GM23338 (cell line): ENCODE data around the gene GNG12. TPM values are rescaled to one million over a fixed set of nuclear protein-coding genes. Genes with fewer than 3 reads are reported as not detected.

ENCODE experiments used
- ATAC-seq: fragments of 200-7000 bp; cut with Tn5 transposase; 3 replicates; pipeline ENCODE4 v1.9.1; 2020
- DNase-seq: peaks from one replicate; pipeline ENCODE4 v3.0.0-alpha.2; 2015; ENCODE audit warnings: low spot score
- H2AFZ ChIP-seq: fragments of 200-600 bp; sonication (generic); 2 replicates; pipeline ENCODE4 v1.8.0; 2016; ENCODE audit warnings: antibody characterized with exemption, mild to moderate bottlenecking, moderate library complexity
- H3F3A ChIP-seq: fragments of 200-600 bp; sonication (generic); replicated peaks from 2 replicates; pipeline ENCODE4 v1.8.0; 2017; ENCODE audit warnings: antibody characterized with exemption, mixed run types, low read depth
- H3K27ac ChIP-seq: fragments of 200-600 bp; sonication (generic); 2 replicates; pipeline ENCODE4 v1.6.1; 2016; ENCODE audit warnings: low read depth
- H3K27me3 ChIP-seq: fragments of 200-600 bp; sonication (generic); 2 replicates; pipeline ENCODE4 v1.8.0; 2016; ENCODE audit warnings: mild to moderate bottlenecking, mixed run types, moderate library complexity; ENCODE audit not compliant: insufficient read depth
- H3K36me3 ChIP-seq: fragments of 200-600 bp; sonication (generic); 2 replicates; pipeline ENCODE4 v1.8.0; 2016; ENCODE audit warnings: mild to moderate bottlenecking; ENCODE audit not compliant: insufficient read depth
- H3K4me1 ChIP-seq: fragments of 200-600 bp; sonication (generic); 2 replicates; pipeline ENCODE4 v1.8.0; 2016; ENCODE audit warnings: mild to moderate bottlenecking, moderate library complexity; ENCODE audit not compliant: insufficient read depth
- H3K4me2 ChIP-seq: fragments of 200-600 bp; sonication (generic); 2 replicates; pipeline ENCODE4 v1.7.1; 2017; ENCODE audit warnings: mixed run types
- H3K4me3 ChIP-seq: fragments of 200-600 bp; sonication (generic); 2 replicates; pipeline ENCODE4 v1.6.1; 2016; ENCODE audit warnings: mixed run types
- H3K79me2 ChIP-seq: fragments of 200-600 bp; sonication (generic); replicated peaks from 2 replicates; pipeline ENCODE4 v1.8.0; 2017; ENCODE audit warnings: mild to moderate bottlenecking; ENCODE audit not compliant: insufficient read depth
- H3K9me2 ChIP-seq: fragments of 200-600 bp; sonication (generic); 2 replicates; pipeline ENCODE4 v1.8.0; 2017; ENCODE audit not compliant: insufficient read depth
- H4K20me1 ChIP-seq: fragments of 200-600 bp; sonication (generic); replicated peaks from 2 replicates; pipeline ENCODE4 v1.8.0; 2017; ENCODE audit warnings: mild to moderate bottlenecking; ENCODE audit not compliant: insufficient read depth
- H3K27ac Mint-ChIP-seq: 2 replicates; pipeline ENCODE4 v1.8.0; 2020; ENCODE audit warnings: inconsistent platforms, mild to moderate bottlenecking, moderate library complexity, mixed read lengths
- H3K27me3 Mint-ChIP-seq: 3 replicates; pipeline ENCODE4 v1.8.0; 2022; ENCODE audit warnings: low read depth, mild to moderate bottlenecking, moderate library complexity, mixed read lengths, inconsistent platforms; ENCODE audit not compliant: insufficient read depth, poor library complexity
- H3K36me3 Mint-ChIP-seq: 3 replicates; pipeline ENCODE4 v1.8.0; 2021; ENCODE audit warnings: low read depth, mild to moderate bottlenecking, inconsistent platforms, moderate library complexity, mixed read lengths
- H3K4me1 Mint-ChIP-seq: 3 replicates; pipeline ENCODE4 v1.8.0; 2020; ENCODE audit warnings: mild to moderate bottlenecking, inconsistent platforms, mixed read lengths
- H3K4me3 Mint-ChIP-seq: 3 replicates; pipeline ENCODE4 v1.8.0; 2021; ENCODE audit warnings: moderate library complexity, mild to moderate bottlenecking, inconsistent platforms, mixed read lengths
- H3K9me3 Mint-ChIP-seq: 3 replicates; pipeline ENCODE4 v1.8.0; 2020; ENCODE audit warnings: moderate library complexity, mild to moderate bottlenecking, inconsistent platforms, mixed read lengths
- CREB1 ChIP-seq: fragments of 250-450 bp; sonication (Bioruptor Pico); IDR thresholded peaks from 2 replicates; pipeline ENCODE4 v1.5.0; 2020; ENCODE audit warnings: low read depth, mild to moderate bottlenecking, moderate library complexity
- CTCF ChIP-seq, 2 experiments: fragments of 200-600 bp in 1 of 2; sonication (generic) in 1 of 2; conservative IDR thresholded peaks; 2 replicates each; pipeline versions ENCODE4 v1.5.1 to v1.6.1; 2016 to 2017; ENCODE audit warnings: antibody characterized with exemption in 2 of 2, low read depth in 2 of 2, mild to moderate bottlenecking in 2 of 2, moderate library complexity in 1 of 2
- ETS1 ChIP-seq: IDR thresholded peaks from 2 replicates; pipeline ENCODE4 v1.6.1; 2016; ENCODE audit warnings: antibody characterized with exemption
- EZH2 ChIP-seq: fragments of 200-600 bp; sonication (generic); IDR thresholded peaks from one replicate; pipeline ENCODE4 v1.8.0; 2017; ENCODE audit warnings: antibody characterized with exemption, mild to moderate bottlenecking, low read depth; ENCODE audit not compliant: unreplicated experiment
- EZH2phosphoT487 ChIP-seq: fragments of 200-600 bp; sonication (generic); IDR thresholded peaks from one replicate; pipeline ENCODE4 v1.8.1; 2018; ENCODE audit warnings: antibody characterized with exemption; ENCODE audit not compliant: unreplicated experiment
- JUNB ChIP-seq: IDR thresholded peaks from one replicate; pipeline ENCODE4 v1.6.1; 2016; ENCODE audit warnings: antibody characterized with exemption; ENCODE audit not compliant: unreplicated experiment
- NANOG ChIP-seq: IDR thresholded peaks from 2 replicates; pipeline ENCODE4 v1.6.1; 2016; ENCODE audit warnings: antibody characterized with exemption, borderline replicate concordance
- POLR2AphosphoS5 ChIP-seq: IDR thresholded peaks from 2 replicates; pipeline ENCODE4 v1.6.1; 2016; ENCODE audit warnings: antibody characterized with exemption, low read depth
- REST ChIP-seq: IDR thresholded peaks from one replicate; pipeline ENCODE4 v1.6.1; 2018; ENCODE audit warnings: antibody characterized with exemption; ENCODE audit not compliant: unreplicated experiment
- STAT1 ChIP-seq: IDR thresholded peaks from one replicate; pipeline ENCODE4 v1.6.1; 2016; ENCODE audit warnings: antibody characterized with exemption; ENCODE audit not compliant: unreplicated experiment
- ZNF114 ChIP-seq: fragments of 250-450 bp; sonication (Bioruptor Pico); IDR thresholded peaks from 2 replicates; pipeline ENCODE4 v1.5.0; 2020; ENCODE audit warnings: mild to moderate bottlenecking, moderate library complexity
- ZNF331 ChIP-seq: fragments of 250-450 bp; sonication (Bioruptor Pico); IDR thresholded peaks from 2 replicates; pipeline ENCODE4 v1.5.0; 2020; ENCODE audit warnings: low read depth, mild to moderate bottlenecking, moderate library complexity
- ZNF462 ChIP-seq: fragments of 250-450 bp; sonication (Bioruptor Pico); IDR thresholded peaks from 2 replicates; pipeline ENCODE4 v1.5.0; 2020; ENCODE audit warnings: mild to moderate bottlenecking, moderate library complexity
- polyA plus RNA-seq: library from polyadenylated mRNA; unstranded; fragments of >200 nt; fragmentation: Nextera tagmentation; extraction: Ambion mirVana; gene quantifications from 2 replicates; pipeline ENCODE4 v1.2.1, GENCODE V29; 2016
- total RNA-seq: library from RNA; depleted of rRNA; stranded (reverse); fragments of >200 nt; shearing (Covaris generic); gene quantifications from 2 replicates; pipeline ENCODE4 v1.2.3, GENCODE V29; 2014

GNG12 gene
- total and polyA plus RNA-seq, 2 experiments from 2014 or later = 13.4 to 33.0 TPM

- peaks cover 20% of the 10 kb centered on the region; the same call in 1 of the 2 replicates for H3K4me1 ChIP-seq
- H3K9me3 Mint-ChIP-seq = no peaks in the 10 kb centered on the region
- no peaks in the 10 kb centered on the region for H3F3A ChIP-seq
- H3K27me3 Mint-ChIP-seq = peaks cover 2% of the 10 kb centered on the region
- no peak for ATAC-seq
- no peak for DNase-seq
- H3K4me3 Mint-ChIP-seq = no peak overlapping the region
- no peak overlapping the region for H3K4me3 ChIP-seq
- H4K20me1 ChIP-seq = no peaks in the 10 kb centered on the region
- H3K36me3 Mint-ChIP-seq = no peaks in the 10 kb centered on the region
- no peak overlapping the region for H3K27ac Mint-ChIP-seq
- no peaks in the 10 kb centered on the region for H3K27me3 ChIP-seq
- TF ChIP-seq ZNF114 (CRISPR knock-in tag) (no peak), REST (no peak), EZH2phosphoT487 (no peak), CTCF (conservative IDR thresholded peaks at IDR 0.05; ENCODE audit: low read depth in 2 of 2) (no peak), JUNB (no peak), ZNF331 (CRISPR knock-in tag) (no peak), STAT1 (no peak), EZH2 (no peak), POLR2AphosphoS5 (no peak), CREB1 (CRISPR knock-in tag) (no peak), ETS1 (no peak), ZNF462 (CRISPR knock-in tag) (no peak), NANOG (no peak)
- H3K27ac ChIP-seq = no peak overlapping the region
- peaks cover 26% of the 10 kb centered on the region for H3K4me1 Mint-ChIP-seq
- no peak overlapping the region for H2AFZ ChIP-seq
- H3K36me3 ChIP-seq = no peaks in the 10 kb centered on the region
- no peaks in the 10 kb centered on the region for H3K79me2 ChIP-seq
- H3K4me2 ChIP-seq = no peak overlapping the region
- H3K9me2 ChIP-seq = no peaks in the 10 kb centered on the region
Measured at GRCh38 chr1:67736750-67737149, 96.5 kb downstream of the GNG12 start.
